BE2C (cell line): Measurements from ENCODE around the gene SH2D2A.
"Not testable (repeated sequence)": the region's sequence is repeated elsewhere in the genome, so short reads cannot be mapped to it uniquely, and the experiment has no call there.

Experiments used
- DNase-seq: peaks from one replicate; pipeline ENCODE4 v3.0.0-alpha.2; 2020
- H3K27me3 ChIP-seq: fragments of 250-450 bp; sonication (Bioruptor Pico); 2 replicates; pipeline ENCODE4 v1.5.1; 2020; ENCODE audit warnings: mild to moderate bottlenecking
- H3K36me3 ChIP-seq: fragments of 250-450 bp; sonication (Bioruptor Pico); 2 replicates; pipeline ENCODE4 v1.5.1; 2020; ENCODE audit warnings: mild to moderate bottlenecking
- H3K4me1 ChIP-seq: fragments of 250-450 bp; sonication (Bioruptor Pico); 2 replicates; pipeline ENCODE4 v1.5.1; 2020
- H3K4me3 ChIP-seq: 2 replicates; pipeline ENCODE4 v1.5.1; 2011; ENCODE audit warnings: low read depth, low read length
- H3K9me3 ChIP-seq: fragments of 250-450 bp; sonication (Bioruptor Pico); 2 replicates; pipeline ENCODE4 v1.5.1; 2020
- TF ChIP-seq, protein P1 (sequence below): IDR thresholded peaks from 2 replicates; pipeline ENCODE4 v1.5.1; 2012; ENCODE audit warnings: mild to moderate bottlenecking, low read depth, low read length

Gene SH2D2A

DNA sequence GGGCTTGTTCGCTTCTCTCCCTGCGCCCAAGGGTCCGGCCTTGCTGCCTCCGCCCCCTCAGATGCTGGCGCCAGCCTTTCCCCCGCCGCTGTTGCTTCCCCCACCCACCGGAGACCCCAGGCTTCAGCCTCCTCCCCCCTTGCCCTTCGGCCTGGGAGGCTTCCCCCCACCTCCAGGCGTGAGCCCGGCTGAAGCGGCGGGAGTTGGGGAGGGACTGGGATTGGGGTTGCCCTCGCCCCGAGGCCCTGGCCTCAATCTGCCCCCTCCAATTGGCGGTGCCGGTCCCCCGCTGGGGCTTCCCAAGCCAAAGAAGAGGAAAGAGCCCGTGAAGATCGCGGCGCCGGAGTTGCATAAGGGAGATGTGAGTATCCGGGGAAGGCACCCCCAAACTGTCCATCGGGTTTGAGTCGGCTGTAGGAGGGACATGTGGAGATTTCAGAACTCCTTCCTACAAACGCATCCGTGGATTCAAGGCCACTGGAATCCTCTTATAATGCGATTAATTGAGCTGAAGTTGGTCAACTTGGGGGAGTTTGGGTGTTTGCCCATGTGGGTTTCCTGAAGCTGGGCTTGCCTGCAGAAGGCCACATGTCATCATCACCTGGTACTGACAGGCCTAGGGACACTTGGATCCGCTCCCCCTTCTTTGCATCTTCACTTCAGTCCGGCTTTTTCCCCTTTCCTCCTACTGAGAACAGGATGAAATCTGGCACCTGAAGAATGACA lies 48.6 kb downstream of the SH2D2A start:
- Histone ChIP-seq H3K9me3 (no peaks in the 10 kb centered on the region), H3K4me1 (peaks cover 5% of the 10 kb centered on the region), H3K27me3 (no peaks in the 10 kb centered on the region), H3K36me3 (peaks cover 14% of the 10 kb centered on the region), H3K4me3 (peak overlapping the region; percentile 98)
- TF ChIP-seq, protein P1, sequence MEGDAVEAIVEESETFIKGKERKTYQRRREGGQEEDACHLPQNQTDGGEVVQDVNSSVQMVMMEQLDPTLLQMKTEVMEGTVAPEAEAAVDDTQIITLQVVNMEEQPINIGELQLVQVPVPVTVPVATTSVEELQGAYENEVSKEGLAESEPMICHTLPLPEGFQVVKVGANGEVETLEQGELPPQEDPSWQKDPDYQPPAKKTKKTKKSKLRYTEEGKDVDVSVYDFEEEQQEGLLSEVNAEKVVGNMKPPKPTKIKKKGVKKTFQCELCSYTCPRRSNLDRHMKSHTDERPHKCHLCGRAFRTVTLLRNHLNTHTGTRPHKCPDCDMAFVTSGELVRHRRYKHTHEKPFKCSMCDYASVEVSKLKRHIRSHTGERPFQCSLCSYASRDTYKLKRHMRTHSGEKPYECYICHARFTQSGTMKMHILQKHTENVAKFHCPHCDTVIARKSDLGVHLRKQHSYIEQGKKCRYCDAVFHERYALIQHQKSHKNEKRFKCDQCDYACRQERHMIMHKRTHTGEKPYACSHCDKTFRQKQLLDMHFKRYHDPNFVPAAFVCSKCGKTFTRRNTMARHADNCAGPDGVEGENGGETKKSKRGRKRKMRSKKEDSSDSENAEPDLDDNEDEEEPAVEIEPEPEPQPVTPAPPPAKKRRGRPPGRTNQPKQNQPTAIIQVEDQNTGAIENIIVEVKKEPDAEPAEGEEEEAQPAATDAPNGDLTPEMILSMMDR, result no peak
- DNase-seq, result peak; percentile 54

DNA sequence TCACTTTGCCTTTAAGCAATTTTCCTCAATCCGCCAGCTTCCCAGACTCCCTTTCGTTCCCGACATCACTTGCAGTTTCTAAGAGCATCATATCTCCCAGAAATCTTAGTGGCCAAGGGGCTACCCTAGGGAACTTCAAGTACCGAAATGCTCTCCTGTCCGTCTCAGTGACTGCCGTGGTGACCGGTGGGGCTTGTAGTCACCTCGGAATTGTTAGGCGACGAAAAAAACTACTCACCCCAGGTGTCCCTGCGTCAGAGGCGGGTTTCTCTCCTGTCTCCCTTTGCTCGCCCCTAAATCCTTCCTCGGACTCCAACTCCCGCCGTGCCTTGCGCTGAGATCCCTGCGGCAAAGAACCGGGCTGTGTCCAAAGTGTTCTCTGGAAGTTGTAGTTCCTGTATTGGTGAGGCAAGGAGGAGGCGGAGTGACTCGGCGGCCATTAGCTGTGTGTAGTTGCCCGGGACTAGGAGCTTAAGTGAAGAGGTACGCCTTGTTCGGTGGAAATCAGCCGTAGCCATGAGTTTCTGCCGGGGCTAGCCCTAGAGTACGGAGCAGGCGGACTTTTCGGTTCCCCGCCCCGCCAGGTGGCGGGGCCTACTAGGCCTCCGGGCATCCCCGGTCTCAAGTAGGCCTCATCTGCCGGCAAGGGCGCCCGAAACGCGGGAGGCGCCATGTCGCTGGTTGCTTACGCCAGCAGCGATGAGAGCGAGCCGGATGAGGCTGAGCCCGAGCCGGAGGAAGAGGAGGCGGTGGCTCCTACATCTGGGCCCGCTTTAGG lies 49.4 kb downstream of the SH2D2A start, which contains the start of gene PRCC:
TSS of gene PRCC (plus strand) at position 435 of the 778 bp plus-strand sequence. CDS start at position 672, 237 bp downstream.
- peaks cover 14% of the 10 kb centered on the region for H3K36me3 ChIP-seq
- H3K9me3 ChIP-seq, result no peaks in the 10 kb centered on the region
- TF ChIP-seq, protein P1, result no peak
- peaks cover 5% of the 10 kb centered on the region for H3K4me1 ChIP-seq
- DNase-seq, result peak; percentile 97
- H3K27me3 ChIP-seq, result no peaks in the 10 kb centered on the region
- peak within 1 kb of the TSS; percentile 98 for H3K4me3 ChIP-seq

DNA sequence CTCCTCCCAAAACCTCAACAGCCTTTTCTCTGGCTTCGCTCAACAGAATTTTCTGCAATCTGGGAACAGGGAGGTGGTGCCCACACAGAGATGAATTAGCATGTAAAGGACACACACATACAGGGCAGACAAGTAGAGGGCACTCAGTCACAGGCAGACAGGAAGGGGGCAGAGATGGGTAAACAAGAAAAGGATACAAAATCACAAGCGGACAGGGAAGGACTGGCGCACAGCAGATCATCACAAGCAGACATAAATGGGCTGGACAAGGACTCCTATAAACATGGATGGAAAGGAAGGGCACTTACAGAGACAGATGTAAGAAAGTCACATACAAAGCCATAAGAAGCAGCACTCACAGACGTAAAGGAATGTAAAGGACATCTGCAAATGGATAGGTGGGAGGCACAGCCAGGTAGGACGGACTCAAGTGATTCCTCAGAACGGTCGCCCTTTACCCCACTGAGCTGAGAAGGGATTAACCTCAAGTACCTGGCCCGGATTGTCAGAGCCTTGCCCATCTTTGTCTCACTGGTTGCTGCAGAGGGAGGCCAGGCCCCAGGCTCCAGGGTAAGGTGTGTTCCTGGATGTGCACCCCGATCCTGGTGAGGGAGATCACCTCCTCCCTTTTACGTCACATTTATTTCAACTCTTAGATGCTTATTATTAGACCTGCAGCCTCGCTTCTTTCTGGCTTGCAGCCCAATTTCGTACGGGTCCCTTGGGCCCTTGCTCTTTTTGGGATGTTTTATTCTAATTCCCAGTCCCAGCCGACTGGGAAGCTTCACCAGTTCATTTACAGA lies 50.1 kb downstream of the SH2D2A start:
- Histone ChIP-seq H3K4me3 (peak overlapping the region; percentile 98), H3K4me1 (peaks cover 5% of the 10 kb centered on the region; the same call in 1 of the 2 replicates), H3K36me3 (peaks cover 14% of the 10 kb centered on the region), H3K27me3 (no peaks in the 10 kb centered on the region), H3K9me3 (no peaks in the 10 kb centered on the region)
- TF ChIP-seq, protein P1, result no peak
- no peak for DNase-seq

DNA sequence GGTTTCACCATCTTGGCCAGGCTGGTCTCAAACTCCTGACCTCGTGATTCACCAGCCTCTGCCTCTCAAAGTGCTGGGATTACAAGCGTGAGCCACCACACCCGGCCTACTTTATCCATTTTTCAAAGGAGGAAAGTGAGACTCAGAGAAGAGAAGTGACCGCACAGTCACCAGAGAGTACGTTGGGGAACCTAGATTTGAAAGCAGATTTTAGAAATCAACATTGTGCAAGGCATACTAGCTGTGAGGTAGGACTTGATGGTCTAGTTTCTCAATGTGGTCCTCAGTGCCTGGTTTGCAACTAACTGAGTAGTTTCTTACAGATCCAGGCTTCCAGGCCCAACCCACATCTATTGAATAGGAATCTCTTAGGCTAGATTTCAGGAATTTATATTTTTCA lies 51.0 kb downstream of the SH2D2A start:
- TF ChIP-seq, protein P1, result no peak
- DNase-seq, result no peak
- no peaks in the 10 kb centered on the region for H3K27me3 ChIP-seq
- H3K4me1 ChIP-seq, result no peaks in the 10 kb centered on the region; the same call in 1 of the 2 replicates
- H3K9me3 ChIP-seq, result no peaks in the 10 kb centered on the region
- no peak overlapping the region; the same call in 1 of the 2 replicates for H3K4me3 ChIP-seq
- peaks cover 7% of the 10 kb centered on the region for H3K36me3 ChIP-seq

DNA sequence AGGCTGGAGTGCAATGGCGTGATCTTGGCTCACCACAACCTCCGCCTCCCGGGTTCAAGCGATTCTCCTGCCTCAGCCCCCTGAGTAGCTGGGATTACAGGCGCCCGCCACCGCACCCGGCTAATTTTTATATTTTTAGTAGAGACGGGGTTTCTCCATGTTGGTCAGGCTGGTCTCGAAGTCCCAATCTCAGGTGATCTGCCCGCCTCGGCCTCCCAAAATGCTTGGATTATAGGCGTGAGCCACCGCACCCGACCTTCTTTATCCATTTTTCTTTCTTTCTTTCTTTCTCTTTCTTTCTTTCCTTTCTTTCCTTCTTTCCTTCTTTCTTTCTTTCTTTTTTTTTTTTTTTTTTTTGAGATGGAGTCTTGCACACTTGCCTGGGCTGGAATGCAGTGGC lies 51.5 kb downstream of the SH2D2A start:
- H3K27me3 ChIP-seq, H3K36me3 ChIP-seq, DNase-seq, H3K4me3 ChIP-seq, H3K9me3 ChIP-seq, H3K4me1 ChIP-seq: not testable (repeated sequence)

DNA sequence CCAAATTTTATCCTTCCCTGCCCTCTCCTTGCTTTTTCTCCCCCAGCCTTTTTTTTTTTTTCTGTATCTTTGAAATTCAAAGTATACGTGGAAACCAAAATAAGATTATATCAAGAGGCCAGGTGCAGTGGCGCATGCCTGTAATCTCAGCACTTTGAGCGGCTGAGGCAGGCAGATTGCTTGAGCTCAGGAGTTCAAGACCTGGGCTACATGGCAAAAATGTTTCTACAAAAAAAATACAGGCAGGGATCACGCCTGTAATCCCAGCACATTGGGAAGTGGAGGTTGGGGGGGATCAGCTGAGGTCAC lies 55.9 kb downstream of the SH2D2A start:
- TF ChIP-seq, protein P1, result no peak
- no peaks in the 10 kb centered on the region for H3K9me3 ChIP-seq
- peaks cover 3% of the 10 kb centered on the region for H3K4me1 ChIP-seq
- H3K4me3 ChIP-seq, result no peak overlapping the region
- H3K27me3 ChIP-seq, result no peaks in the 10 kb centered on the region
- no peaks in the 10 kb centered on the region for H3K36me3 ChIP-seq
- no peak for DNase-seq
